NCI-H1105 (cell line): Measurements from ENCODE around the gene P3H4.

Source experiments
- DNase-seq: peaks from one replicate; lab custom pipeline; 2025; lab: John Stamatoyannopoulos, UW

Gene P3H4

DNA sequence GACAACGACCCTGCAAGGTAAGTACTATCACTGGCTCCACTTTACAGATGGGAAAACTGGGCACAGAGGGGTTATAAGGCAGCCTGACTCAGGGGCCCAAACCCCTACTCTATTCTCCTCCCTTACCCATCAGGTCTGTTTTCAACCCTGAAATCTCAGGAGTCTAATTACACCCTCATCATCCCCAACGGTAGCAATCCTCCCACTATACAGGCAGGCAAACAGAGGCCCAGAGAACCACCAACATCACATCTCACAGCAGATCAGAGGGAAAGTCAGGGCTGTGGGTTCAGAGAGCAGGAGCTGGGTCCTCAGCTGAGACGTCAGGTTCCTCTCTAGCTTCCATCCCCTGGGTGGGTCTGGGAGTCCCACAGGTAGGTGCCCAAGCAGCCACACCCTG lies 41.8 kb downstream of the P3H4 start:
- DNase-seq: no peak

DNA sequence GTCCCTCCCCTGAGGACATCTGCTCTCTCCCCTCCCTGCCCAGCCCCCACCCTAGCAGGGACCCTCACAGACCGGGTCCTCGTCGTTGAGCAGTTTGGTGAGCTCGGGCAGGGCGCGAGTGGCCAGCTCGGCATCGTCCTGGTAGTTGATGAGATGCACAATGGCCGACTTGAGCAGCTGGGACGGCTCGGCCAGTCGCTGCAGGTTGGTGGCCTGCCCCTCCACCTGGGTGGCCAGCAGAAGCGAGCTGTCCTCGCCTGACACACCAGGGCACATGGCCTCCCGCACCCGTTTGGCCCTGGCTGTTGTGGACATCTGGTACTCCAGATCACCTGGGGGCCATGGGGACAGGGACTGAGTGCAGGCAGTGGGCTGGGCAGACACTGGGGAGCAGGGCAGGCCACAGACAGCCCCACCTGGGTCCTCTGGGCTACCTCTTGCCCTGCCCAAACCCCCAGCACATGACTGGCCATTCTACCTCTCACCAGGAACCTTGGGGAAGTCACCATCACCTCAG lies 42.3 kb downstream of the P3H4 start:
- no peak for DNase-seq

DNA sequence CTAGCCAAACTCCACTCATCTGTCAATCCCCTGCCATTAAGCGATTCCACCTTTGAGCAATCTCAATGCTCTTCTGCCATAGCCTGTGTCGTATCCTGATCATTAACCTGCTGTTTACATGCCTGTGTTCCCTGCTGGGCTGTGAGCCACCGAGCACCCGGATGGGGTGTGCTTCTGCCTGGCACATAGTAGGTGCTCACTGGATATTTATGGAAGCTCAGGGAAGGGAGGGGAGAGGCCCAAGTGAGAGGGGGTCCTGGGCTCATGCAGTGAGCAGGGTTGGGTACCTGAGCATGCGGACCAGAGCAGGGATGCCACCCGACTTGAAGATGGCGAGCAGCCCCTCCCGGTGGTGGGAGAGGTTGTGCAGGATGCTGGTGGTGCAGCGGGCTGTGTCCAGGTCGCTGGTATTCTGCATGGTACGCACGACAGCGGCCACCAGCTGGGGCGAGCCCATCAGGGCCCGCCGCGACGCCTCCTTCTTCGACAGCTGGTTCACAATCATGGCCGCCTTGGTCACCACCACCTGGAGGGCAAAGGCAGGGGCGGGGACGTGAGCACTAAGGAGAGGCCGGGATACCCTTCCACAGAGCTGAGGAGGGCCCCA lies 43.0 kb downstream of the P3H4 start:
- DNase-seq: no peak

DNA sequence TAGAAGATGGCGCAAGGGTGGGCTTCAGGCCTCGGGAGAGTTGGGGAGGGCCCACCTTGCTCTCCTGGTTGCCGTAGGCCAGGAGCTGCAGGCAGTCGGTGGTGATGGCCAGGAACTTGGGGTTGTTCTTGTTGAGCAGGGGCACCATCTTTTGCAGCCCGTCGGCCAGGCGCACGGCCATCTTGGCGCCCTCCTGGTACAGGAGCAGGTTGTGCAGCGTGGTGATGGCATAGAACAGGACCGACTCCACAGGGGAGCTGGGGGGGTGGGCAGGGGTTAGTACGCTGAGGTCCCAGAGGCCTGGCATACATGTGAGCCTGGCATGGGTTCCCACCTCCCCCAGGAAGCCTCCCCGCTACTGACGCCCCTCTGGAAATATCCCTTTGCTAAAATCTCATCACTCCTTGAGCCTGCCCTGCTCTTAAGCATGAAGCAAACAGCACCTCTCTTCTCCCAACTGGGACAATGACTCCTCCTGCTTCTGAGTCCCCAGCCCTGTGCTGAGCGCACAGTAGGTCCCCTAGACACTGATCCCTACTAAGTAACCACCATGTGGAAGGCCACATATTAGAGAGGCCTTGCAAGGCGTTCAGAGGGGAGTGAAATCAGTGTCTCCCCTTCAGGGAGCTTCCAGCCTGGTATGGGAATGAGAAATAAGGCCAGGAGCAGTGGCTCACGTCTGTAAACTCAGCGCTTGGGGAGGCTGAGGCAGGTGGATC lies 44.3 kb downstream of the P3H4 start:
- DNase-seq: no peak

DNA sequence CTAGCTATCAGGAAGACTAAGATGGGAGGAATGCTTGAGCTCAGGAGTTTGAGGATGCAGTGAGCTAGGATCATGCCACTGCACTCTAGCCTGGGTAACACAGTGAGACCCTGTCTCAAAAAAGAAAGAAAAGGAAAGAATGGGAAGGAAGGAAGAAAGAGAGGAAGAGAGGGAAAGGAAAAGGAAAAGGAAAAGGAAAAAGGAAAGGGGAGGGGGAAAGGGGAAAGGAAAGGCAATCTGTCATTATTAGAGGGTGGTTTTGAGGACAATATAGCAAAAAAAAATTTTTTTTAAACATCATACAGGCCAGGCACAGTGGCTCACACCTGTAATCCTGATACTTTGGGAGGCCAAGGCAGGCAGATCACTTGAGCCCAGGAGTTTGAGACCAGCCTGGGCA lies 45.6 kb downstream of the P3H4 start:
- no peak for DNase-seq

DNA sequence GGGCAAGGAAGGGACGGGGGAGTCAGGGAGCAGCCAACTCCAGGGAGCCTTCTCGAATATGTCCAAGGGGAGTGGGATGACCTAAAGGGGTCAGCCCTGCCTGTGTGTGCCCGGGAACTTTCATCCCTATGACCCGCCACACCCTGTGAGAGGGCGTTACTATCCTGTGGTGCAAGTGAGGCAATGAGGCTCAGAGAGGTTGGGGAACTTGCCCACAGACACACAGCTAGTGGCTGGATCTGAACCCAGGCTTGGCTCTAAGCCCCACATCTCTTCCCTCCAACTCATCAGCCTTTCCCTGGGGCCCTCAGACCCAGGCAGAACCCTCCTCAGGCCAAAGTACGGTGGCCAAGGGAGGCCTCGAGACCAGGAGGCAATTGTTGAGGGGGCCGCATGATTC lies 48.4 kb downstream of the P3H4 start:
- DNase-seq: no peak

DNA sequence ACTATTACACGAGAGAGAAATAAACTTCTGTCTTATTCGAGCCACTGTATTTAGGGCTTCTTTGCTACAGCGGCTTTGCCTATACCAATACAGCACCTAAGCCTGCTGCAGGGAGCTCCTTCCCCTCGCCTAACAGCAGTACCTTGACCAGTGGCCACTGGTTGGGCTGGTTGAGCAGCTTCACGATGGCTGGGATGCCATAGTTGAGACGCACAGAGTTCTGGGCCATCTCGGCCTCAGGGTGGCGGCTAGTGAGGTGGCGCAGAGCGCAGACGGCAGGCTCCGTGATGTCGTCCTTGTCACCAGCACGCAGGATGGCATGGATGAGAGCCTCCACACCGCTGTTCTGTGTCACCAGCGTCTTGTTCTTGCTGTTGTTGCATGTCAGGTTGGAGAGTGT lies 48.9 kb downstream of the P3H4 start:
- DNase-seq: no peak

DNA sequence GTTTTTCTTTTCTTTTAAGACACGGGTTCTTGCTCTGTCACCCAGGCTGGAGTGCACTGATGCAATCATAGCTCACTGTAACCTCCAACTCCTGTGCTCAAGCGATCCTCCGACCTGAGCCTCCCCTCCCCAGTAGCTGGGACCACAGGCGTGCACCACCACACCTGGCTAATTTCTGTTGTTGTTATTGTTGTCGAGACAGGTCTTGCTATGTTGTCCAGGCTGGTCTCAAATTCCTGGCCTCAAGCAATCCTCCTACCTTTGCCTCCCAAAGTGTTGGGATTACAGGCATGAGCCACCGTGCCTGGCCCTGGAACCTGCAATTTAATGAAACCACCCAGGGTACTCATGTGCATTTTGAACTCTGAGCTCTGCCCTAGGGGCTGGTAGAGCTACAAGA lies 49.4 kb downstream of the P3H4 start:
- no peak for DNase-seq

DNA sequence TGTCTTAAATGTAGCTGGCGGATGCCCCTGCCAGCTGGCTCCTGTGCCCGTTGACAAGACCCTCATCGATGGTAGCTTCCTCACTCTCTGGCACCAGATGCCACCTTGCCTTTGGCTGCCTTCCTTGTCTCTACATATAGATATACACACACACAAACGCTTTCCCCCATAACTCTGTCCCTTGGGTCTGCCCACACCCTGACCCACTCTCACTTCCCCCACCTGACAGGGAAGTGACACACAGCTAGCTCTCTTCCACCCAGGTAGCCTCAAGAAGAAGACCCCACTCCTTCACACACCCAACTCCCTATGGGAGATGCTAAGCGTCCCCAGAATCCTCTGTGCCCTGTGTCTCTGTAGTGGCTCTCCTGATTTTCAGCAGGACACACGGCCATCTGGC lies 50.9 kb downstream of the P3H4 start:
- no peak for DNase-seq

DNA sequence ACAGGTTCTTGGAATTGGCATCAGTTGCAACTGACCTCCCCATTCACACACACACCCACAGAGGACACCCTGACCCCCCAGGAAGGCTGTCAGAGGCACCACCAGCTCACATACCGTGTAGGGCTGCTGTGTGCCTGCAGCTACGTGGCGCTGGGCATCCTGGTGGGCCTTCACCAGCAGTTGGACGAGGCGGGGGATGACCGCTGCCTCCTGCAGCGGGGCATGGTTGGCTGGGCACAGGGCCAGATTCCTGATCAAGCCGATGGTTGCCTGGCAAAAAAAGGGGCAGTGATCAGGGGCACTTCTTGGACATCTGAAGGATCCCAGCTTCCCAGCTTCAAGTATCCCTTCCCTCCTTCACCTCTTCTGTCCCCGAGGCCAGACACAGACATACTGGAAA lies 53.1 kb downstream of the P3H4 start:
- no peak for DNase-seq

DNA sequence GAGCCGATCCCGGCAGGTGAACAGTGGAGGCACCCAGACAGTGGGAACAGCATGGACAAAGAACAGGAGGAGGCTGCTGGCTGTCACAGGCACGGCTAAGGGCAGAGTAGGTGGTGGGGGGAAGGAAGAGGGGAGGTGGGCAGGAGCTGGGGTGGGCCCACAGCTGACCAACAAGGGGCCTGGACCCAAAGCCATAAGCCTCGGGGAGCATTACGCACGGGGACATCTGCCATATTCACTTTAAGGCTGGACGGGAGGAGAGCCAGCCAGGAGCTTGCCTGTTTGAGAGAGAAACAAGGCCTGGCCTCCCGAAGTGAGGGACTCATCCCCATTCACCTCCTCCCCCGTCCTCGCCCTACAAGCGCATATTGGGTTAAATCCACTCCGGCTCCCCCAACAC lies 57.7 kb downstream of the P3H4 start:
- DNase-seq: no peak
